Vagina (tissue), 2 donors: Measurements from ENCODE around the gene FAM98C. TPM values are rescaled to one million over a fixed set of nuclear protein-coding genes. Genes with fewer than 3 reads are reported as not detected.

Source experiments
- DNase-seq, 2 donors: peaks; one replicate each; pipeline ENCODE4 v3.0.0-alpha.2; 2017; ENCODE audit errors: extremely low spot score in 2 of 2
- H3K27ac ChIP-seq: fragments of 200-600 bp; sonication (generic); one replicate; pipeline ENCODE4 v1.5.1; 2019
- H3K27me3 ChIP-seq: fragments of 200-600 bp; sonication (generic); one replicate; pipeline ENCODE4 v1.5.1; 2019
- H3K36me3 ChIP-seq, 2 donors: fragments of 200-600 bp; sonication (generic); one replicate each; pipeline ENCODE4 v1.5.1; 2017 to 2019
- H3K4me1 ChIP-seq: fragments of 200-600 bp; sonication (generic); one replicate; pipeline ENCODE4 v1.5.1; 2019
- H3K4me3 ChIP-seq, 2 donors: fragments of 200-600 bp; sonication (generic); 1 replicate in 1 of 2; 2 replicates in 1 of 2; pipeline ENCODE4 v1.5.1; 2016 to 2019
- H3K9me3 ChIP-seq: fragments of 200-600 bp; sonication (generic); one replicate; pipeline ENCODE4 v1.5.1; 2019
- CTCF ChIP-seq, 3 experiments: fragments of 450-650 bp in 2 of 3; fragments of 200-600 bp in 1 of 3; sonication (generic) in 1 of 3; IDR thresholded peaks; one replicate each; pipeline ENCODE4 v1.5.1; 2017 to 2019; ENCODE audit warnings: antibody characterized with exemption in 3 of 3, mild to moderate bottlenecking in 2 of 3, moderate library complexity in 2 of 3
- POLR2A ChIP-seq, 2 donors: fragments of 450-650 bp; IDR thresholded peaks; one replicate each; pipeline ENCODE4 v1.6.1; 2017; ENCODE audit warnings: antibody characterized with exemption in 2 of 2, mild to moderate bottlenecking in 2 of 2, moderate library complexity in 2 of 2
- POLR2AphosphoS5 ChIP-seq, 2 donors: sonication (generic); formaldehyde crosslinking; IDR thresholded peaks; one replicate each; pipeline ENCODE4 v1.9.0; 2017; ENCODE audit warnings: antibody characterized with exemption in 2 of 2, mild to moderate bottlenecking in 2 of 2, low read depth in 1 of 2; ENCODE audit not compliant: insufficient read depth in 1 of 2
- intact Hi-C: fragments of 100-400 bp; cut with DNase I; formaldehyde crosslinking; loops from one replicate; pipeline ENCODE4 v1.15.1; 2023
- total RNA-seq: library from RNA; depleted of rRNA; stranded (reverse); fragments of >200 nt; gene quantifications from one replicate; pipeline ENCODE4 v1.2.3, GENCODE V29; 2016

The FAM98C gene
- total RNA-seq, 1 donor from 2014 or later = 32.7 TPM

- Histone ChIP-seq H3K9me3 (no peaks in the 10 kb centered on the region), H3K27me3 (no peaks in the 10 kb centered on the region), H3K27ac (no peak overlapping the region), H3K36me3 (no peaks in the 10 kb centered on the region), H3K4me3 (no peak overlapping the region), H3K4me1 (no peaks in the 10 kb centered on the region)
- no peak for DNase-seq
- TF ChIP-seq POLR2AphosphoS5 (IDR thresholded peaks at IDR 0.05; ENCODE audit: insufficient read depth in 1 of 2, low read depth in 1 of 2) = no peak
- no peak for TF ChIP-seq POLR2A (IDR thresholded peaks at IDR 0.05)
- no peak for TF ChIP-seq CTCF (IDR thresholded peaks at IDR 0.05)
- intact Hi-C loops = no loop called here
Observed at GRCh38 chr19:38437295-38437694, 34.4 kb downstream of the FAM98C start.

DNA sequence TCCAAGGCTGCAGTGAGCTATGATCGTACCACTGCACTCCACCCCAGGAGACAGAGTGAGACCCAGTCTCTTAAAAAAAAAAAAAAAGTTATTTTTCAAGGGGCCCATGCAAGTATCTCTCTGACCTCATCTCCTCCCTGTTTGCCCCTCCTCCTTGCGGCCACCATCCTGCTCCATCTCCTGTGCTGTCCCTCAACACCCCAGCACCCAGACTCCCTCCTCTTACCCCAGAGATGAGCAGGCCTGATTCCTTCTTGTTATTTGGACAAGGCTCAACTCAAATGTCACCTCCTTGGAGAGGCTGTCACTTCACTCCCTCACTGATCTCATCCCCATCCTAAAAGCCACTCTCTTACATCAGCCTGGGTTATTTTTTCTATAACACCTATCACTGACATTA lies 35.0 kb downstream of the FAM98C start:
- no peaks in the 10 kb centered on the region for H3K4me1 ChIP-seq
- H3K27me3 ChIP-seq = no peaks in the 10 kb centered on the region
- no peaks in the 10 kb centered on the region for H3K36me3 ChIP-seq
- intact Hi-C loops = no loop called here
- TF ChIP-seq POLR2AphosphoS5 (IDR thresholded peaks at IDR 0.05; ENCODE audit: insufficient read depth in 1 of 2, low read depth in 1 of 2) (no peak), POLR2A (IDR thresholded peaks at IDR 0.05) (no peak)
- no peak overlapping the region for H3K4me3 ChIP-seq
- no peak for DNase-seq
- no peak overlapping the region for H3K27ac ChIP-seq
- H3K9me3 ChIP-seq = no peaks in the 10 kb centered on the region

DNA sequence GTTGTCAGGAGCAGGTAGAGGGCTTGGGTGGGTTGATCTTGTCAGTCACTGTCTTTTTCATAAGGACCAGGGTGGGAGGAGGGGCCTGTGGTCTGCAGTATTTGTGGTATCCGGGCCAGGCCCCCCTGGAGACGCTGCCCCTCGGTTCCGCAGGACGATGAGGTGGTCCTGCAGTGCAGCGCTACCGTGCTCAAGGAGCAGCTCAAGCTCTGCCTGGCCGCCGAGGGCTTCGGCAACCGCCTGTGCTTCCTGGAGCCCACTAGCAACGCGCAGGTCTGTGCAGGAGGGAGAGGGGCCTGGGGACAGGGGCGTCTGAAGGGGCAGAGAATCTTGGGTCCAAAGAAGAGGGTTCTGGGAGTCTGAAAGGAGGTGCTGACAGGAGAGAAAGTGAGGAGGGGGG lies 37.7 kb downstream of the FAM98C start:
- no peaks in the 10 kb centered on the region for H3K4me1 ChIP-seq
- no peaks in the 10 kb centered on the region for H3K27me3 ChIP-seq
- no peak for TF ChIP-seq CTCF (IDR thresholded peaks at IDR 0.05)
- no peak for TF ChIP-seq POLR2A (IDR thresholded peaks at IDR 0.05)
- TF ChIP-seq POLR2AphosphoS5 (IDR thresholded peaks at IDR 0.05; ENCODE audit: insufficient read depth in 1 of 2, low read depth in 1 of 2) = no peak
- intact Hi-C loops = no loop called here
- no peak for DNase-seq
- H3K36me3 ChIP-seq = no peaks in the 10 kb centered on the region
- H3K9me3 ChIP-seq = no peaks in the 10 kb centered on the region
- no peak overlapping the region for H3K4me3 ChIP-seq
- no peak overlapping the region for H3K27ac ChIP-seq

DNA sequence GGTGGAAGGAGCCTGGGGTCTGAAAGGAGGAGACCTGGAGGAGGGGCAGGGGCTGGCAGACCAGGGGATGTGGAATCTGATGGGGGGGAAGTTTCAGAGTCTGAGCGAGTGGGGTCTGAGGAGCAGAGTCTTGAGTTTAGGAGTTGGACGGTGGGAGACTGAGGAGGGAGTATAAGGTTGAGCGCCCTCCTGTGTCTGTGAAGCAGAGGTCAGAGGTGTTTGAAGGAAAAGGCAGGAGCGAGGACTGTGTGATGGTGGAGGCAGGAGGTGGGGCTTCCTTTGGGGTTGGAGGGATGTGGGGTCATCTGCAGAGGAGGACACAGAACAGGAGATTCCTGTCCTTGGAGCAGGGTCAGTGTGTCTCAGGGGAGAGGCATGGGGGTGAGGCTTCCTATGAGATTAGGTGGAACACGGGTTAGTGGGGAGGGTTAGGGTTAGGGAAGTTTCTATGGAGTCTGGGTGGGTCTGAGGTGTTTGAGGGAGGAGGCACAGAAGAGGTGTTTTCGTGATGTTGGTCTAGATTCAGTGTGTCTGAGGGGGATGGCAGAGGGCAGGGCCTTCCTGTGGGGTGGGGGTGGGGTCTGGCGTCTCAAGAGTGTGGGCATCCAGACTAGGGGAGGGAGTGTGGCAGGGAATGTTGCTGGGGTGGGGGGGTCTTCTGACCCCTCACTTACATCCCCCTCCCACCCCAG lies 38.9 kb downstream of the FAM98C start:
- no peaks in the 10 kb centered on the region for H3K36me3 ChIP-seq
- no peak overlapping the region for H3K4me3 ChIP-seq
- no peak for DNase-seq
- no peaks in the 10 kb centered on the region for H3K27me3 ChIP-seq
- H3K9me3 ChIP-seq = no peaks in the 10 kb centered on the region
- H3K27ac ChIP-seq = no peak overlapping the region
- TF ChIP-seq POLR2AphosphoS5 (IDR thresholded peaks at IDR 0.05; ENCODE audit: insufficient read depth in 1 of 2, low read depth in 1 of 2) (no peak), CTCF (IDR thresholded peaks at IDR 0.05) (no peak), POLR2A (IDR thresholded peaks at IDR 0.05) (no peak)
- intact Hi-C loops = no loop called here
- H3K4me1 ChIP-seq = no peaks in the 10 kb centered on the region

DNA sequence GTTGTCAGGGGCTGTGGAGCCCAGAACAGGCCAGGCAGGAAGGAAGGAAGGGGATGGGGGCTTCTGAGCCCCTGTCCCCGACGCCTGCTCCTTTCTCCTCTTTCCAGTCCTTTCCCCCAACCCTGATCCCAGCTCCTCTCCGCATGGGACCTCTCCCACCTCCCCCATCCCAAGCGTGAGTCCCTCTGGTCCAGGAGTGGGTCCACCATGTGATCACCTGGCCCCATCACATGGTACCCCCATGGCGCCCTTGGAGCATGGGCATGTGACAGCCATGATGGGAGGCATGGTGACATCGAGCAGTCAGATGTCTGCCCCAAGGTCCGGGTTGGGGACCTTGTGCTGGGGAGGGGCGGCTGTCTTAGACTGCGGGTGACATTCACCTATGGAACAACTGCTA lies 39.8 kb downstream of the FAM98C start:
- DNase-seq = no peak
- H3K27ac ChIP-seq = no peak overlapping the region
- intact Hi-C loops = no loop called here

More for the DNA sequence above, 39.8 kb downstream of the FAM98C start:
- no peak for TF ChIP-seq POLR2A (IDR thresholded peaks at IDR 0.05)
- no peak for TF ChIP-seq POLR2AphosphoS5 (IDR thresholded peaks at IDR 0.05; ENCODE audit: insufficient read depth in 1 of 2, low read depth in 1 of 2)
- TF ChIP-seq CTCF (IDR thresholded peaks at IDR 0.05) = no peak
- Histone ChIP-seq H3K27me3 (no peaks in the 10 kb centered on the region), H3K4me1 (no peaks in the 10 kb centered on the region), H3K4me3 (no peak overlapping the region), H3K36me3 (no peaks in the 10 kb centered on the region), H3K9me3 (no peaks in the 10 kb centered on the region)
